Heart left ventricle (tissue), 16 donors: ENCODE data around the gene CASZ1. TPM values are rescaled to one million over a fixed set of nuclear protein-coding genes. Genes with fewer than 3 reads are reported as not detected.

Experiments
- ATAC-seq, 4 donors: fragments of 200-7000 bp; cut with Tn5 transposase; one replicate each; pipeline ENCODE4 v1.9.1; 2020 to 2022; ENCODE audit warnings: moderate library complexity in 4 of 4, mild to moderate bottlenecking in 3 of 4, moderate number of reproducible peaks in 1 of 4
- DNase-seq, 5 donors: peaks; one replicate each; pipeline ENCODE4 v3.0.0-alpha.2; 2020
- H3K27ac ChIP-seq, 12 donors: fragments of 200-600 bp; sonication (generic) in 4 of 12; one replicate each; pipeline versions ENCODE4 v1.5.0 to v1.8.0; 2016 to 2022; ENCODE audit warnings: mild to moderate bottlenecking in 2 of 12
- H3K27me3 ChIP-seq, 9 donors: fragments of 200-600 bp; sonication (generic) in 2 of 9; one replicate each; pipeline versions ENCODE4 v1.5.1 to v1.8.0; 2016 to 2022; ENCODE audit warnings: mild to moderate bottlenecking in 3 of 9
- H3K36me3 ChIP-seq, 9 donors: fragments of 200-600 bp; sonication (generic) in 2 of 9; one replicate each; pipeline versions ENCODE4 v1.5.0 to v1.8.0; 2018 to 2022; ENCODE audit warnings: mild to moderate bottlenecking in 2 of 9
- H3K4me1 ChIP-seq, 12 donors: fragments of 200-600 bp; sonication (generic) in 4 of 12; one replicate each; pipeline versions ENCODE4 v1.5.0 to v1.8.0; 2016 to 2022; ENCODE audit warnings: mild to moderate bottlenecking in 3 of 12
- H3K4me3 ChIP-seq, 12 donors: fragments of 200-600 bp; sonication (generic) in 4 of 12; one replicate each; pipeline versions ENCODE4 v1.5.0 to v1.8.0; 2017 to 2022; ENCODE audit warnings: mild to moderate bottlenecking in 9 of 12, moderate library complexity in 4 of 12
- H3K9me3 ChIP-seq, 12 donors: fragments of 200-600 bp; sonication (generic) in 4 of 12; one replicate each; pipeline versions ENCODE4 v1.5.0 to v1.8.0; 2016 to 2022; ENCODE audit warnings: mild to moderate bottlenecking in 1 of 12
- CTCF ChIP-seq, 12 donors: fragments of 200-600 bp; sonication (generic) in 4 of 12; IDR thresholded peaks; one replicate each; pipeline versions ENCODE4 v1.5.0 to v1.8.0; 2018 to 2022; ENCODE audit warnings: antibody characterized with exemption in 12 of 12, mild to moderate bottlenecking in 5 of 12
- POLR2A ChIP-seq, 2 donors: fragments of 450-650 bp; IDR thresholded peaks; one replicate each; pipeline ENCODE4 v1.6.1; 2017; ENCODE audit warnings: antibody characterized with exemption in 2 of 2, mild to moderate bottlenecking in 2 of 2, moderate library complexity in 2 of 2
- whole genome bisulfite sequencing, 4 donors: extraction: QIAGEN DNeasy Blood & Tissue Kit in 2 of 4; methylation state at CpG; one replicate each; pipeline versions ENCODE4 v1.1.5 to v1.1.7; 2013 to 2018; 5-methylcytosine and 5-hydroxymethylcytosine counted together
- intact Hi-C, 10 donors: fragments of 100-400 bp; cut with DNase I; formaldehyde crosslinking; loops; one replicate each; pipeline versions ENCODE4 v1.11.1 to v1.14.2; 2022
- polyA plus RNA-seq, 2 donors: library from polyadenylated mRNA; stranded (reverse); fragments of 200-250 nt; gene quantifications; one replicate each; pipeline ENCODE4 v1.2.3, GENCODE V29; 2013
- total RNA-seq, 9 donors: library from RNA; depleted of rRNA in 2 of 9; stranded (reverse); fragments of >200 nt in 2 of 9; fragmentation: NEBNext Ultra II Directional in 3 of 9; extraction: Animal tissue kit (Norgen Biotek cat#: 25700) in 3 of 9; gene quantifications; one replicate each; pipeline versions ENCODE4 v1.1.0 to v1.2.4, GENCODE V29; 2016 to 2023
- donor health status: ischemic (EF 13 %, LVEDD 7.1; RV severe dilation, severe dysfunction).
- donor health status: healthy with polysubstance abuse.
- donor health status: DM: no; HTN: yes; CAD: no.
- donor health status: DM: no; HTN: no; CAD: no.
- donor health status: ischemic (EF 25% LVEDD 6.9; RV normal size, moderate dysfunction).
- donor health status: ischemic (EF 25% LVEDD 5.7; RV mildly dilated, moderate dysfunction).
- donor health status: healthy.
- donor health status: DM: yes; HTN: yes; CAD: no.
- donor health status: ischemic (EF 35%, LVEDD 5.7; RV mildly dilated, moderate dysfunction).
- donor health status: nonischemic (EF 11% LVEDD 7.7; RV severe dilation, severe dysfunction).
- donor health status: DM: yes; HTN: yes; CAD: no.
- donor health status: PGD.
- donor health status: ischemic (EF 29% LVEDD 5.4; RV normal size, mild dysfunction).
- donor health status: nonischemic (EF 23%, LVEDD 6.1; RV moderate dilation, normal function).

The CASZ1 gene
- total and polyA plus RNA-seq, 11 donors, result 28.8 to 84.9 (median 55.0) TPM

GRCh38 chr1:10774615-10775310 lies 21.7 kb downstream of the CASZ1 start:
- DNase-seq, result peak in 1 of 5 donors; percentile 34

GRCh38 chr1:10773851-10774614 lies 22.4 kb downstream of the CASZ1 start:
- WGBS, 4 donors, result 54 to 60% (median 57%) methylated on average over 17 of the region's 17 CpGs
- peak; percentile 78 to 86 (median 82) for ATAC-seq
- intact Hi-C loops, result no loop called here
- no peaks in the 10 kb centered on the region for H3K9me3 ChIP-seq
- peak overlapping the region in 9 of 12 donors; percentile 9 to 72 (median 53) for H3K27ac ChIP-seq
- peak in 2 of 5 donors; percentile 47 to 51 for DNase-seq
- H3K36me3 ChIP-seq, result no peaks in the 10 kb centered on the region
- H3K4me1 ChIP-seq, result peaks cover 0 to 78% (median 28%) of the 10 kb centered on the region in 12 donors
- no peaks in the 10 kb centered on the region for H3K27me3 ChIP-seq
- no peak for TF ChIP-seq POLR2A (IDR thresholded peaks at IDR 0.05)
- no peak for TF ChIP-seq CTCF (IDR thresholded peaks at IDR 0.05)
- H3K4me3 ChIP-seq, result no peak overlapping the region

More at GRCh38 chr1:10774615-10775310, 21.7 kb downstream of the CASZ1 start:
- Histone ChIP-seq H3K9me3 (no peaks in the 10 kb centered on the region), H3K4me3 (no peak overlapping the region), H3K36me3 (no peaks in the 10 kb centered on the region), H3K27me3 (no peaks in the 10 kb centered on the region), H3K4me1 (peaks cover 0 to 84% (median 30%) of the 10 kb centered on the region in 12 donors), H3K27ac (peak overlapping the region in 9 of 12 donors; percentile 9 to 72 (median 32))
- 53 to 60% (median 56%) methylated on average over 17 of the region's 17 CpGs for WGBS, 4 donors
- intact Hi-C loops, result no loop called here
- ATAC-seq, result peak; percentile 24 to 43 (median 34)
- TF ChIP-seq POLR2A (IDR thresholded peaks at IDR 0.05), result no peak
- peak in 1 of 12 donors; percentile 4 for TF ChIP-seq CTCF (IDR thresholded peaks at IDR 0.05)

- Histone ChIP-seq H3K27ac (peak overlapping the region in 4 of 12 donors; percentile 53 to 72 (median 61)), H3K4me3 (no peak overlapping the region), H3K36me3 (no peaks in the 10 kb centered on the region), H3K27me3 (no peaks in the 10 kb centered on the region), H3K9me3 (no peaks in the 10 kb centered on the region), H3K4me1 (peaks cover 0 to 74% (median 28%) of the 10 kb centered on the region in 12 donors)
- DNase-seq, result peak in 2 of 5 donors; percentile 17 to 36
- intact Hi-C loops, result no loop called here
- no peak for TF ChIP-seq POLR2A (IDR thresholded peaks at IDR 0.05)
- no peak for TF ChIP-seq CTCF (IDR thresholded peaks at IDR 0.05)
- peak in 1 of 4 donors; percentile 4 for ATAC-seq
- 65 to 66% (median 65%) methylated on average over 8 to 12 of the region's 12 CpGs for WGBS, 4 donors
Observed at GRCh38 chr1:10773376-10773775, 23.1 kb downstream of the CASZ1 start.

- H3K27me3 ChIP-seq, result no peaks in the 10 kb centered on the region
- DNase-seq (peak in 2 of 5 donors; percentile 16 to 18), ATAC-seq (no peak)
- intact Hi-C loops, result no loop called here
- no peaks in the 10 kb centered on the region for H3K9me3 ChIP-seq
- no peak overlapping the region for H3K27ac ChIP-seq
- H3K4me1 ChIP-seq, result peaks cover 0 to 77% (median 29%) of the 10 kb centered on the region in 12 donors
- WGBS, 4 donors, result 71 to 79% (median 74%) methylated on average over 7 of the region's 7 CpGs
- no peaks in the 10 kb centered on the region for H3K36me3 ChIP-seq
- H3K4me3 ChIP-seq, result no peak overlapping the region
- TF ChIP-seq CTCF (IDR thresholded peaks at IDR 0.05), result no peak
Observed at GRCh38 chr1:10772711-10773110, 23.7 kb downstream of the CASZ1 start.
